Cardiac fibroblast (primary cell): ENCODE measurements around the gene CCDC12.
A peak's percentile ranks its signal among the peaks of the same experiment; 100 is the strongest.

Experiments
- DNase-seq, 2 donors: peaks; one replicate each; pipeline versions ENCODE4 v3.0.0 to v3.0.0-alpha.2; 2010; ENCODE audit warnings: low read depth in 2 of 2
- H3K4me3 ChIP-seq, 2 donors: replicated peaks in 1 of 2; 1 replicate in 1 of 2; 2 replicates in 1 of 2; pipeline ENCODE4 v1.5.1; 2011; ENCODE audit warnings: low read depth in 2 of 2, low read length in 2 of 2, mild to moderate bottlenecking in 2 of 2, moderate library complexity in 1 of 2
- TF ChIP-seq, protein P1 (sequence below): IDR thresholded peaks from one replicate; pipeline ENCODE4 v1.5.1; 2011; ENCODE audit warnings: low read depth, mild to moderate bottlenecking, low read length, inconsistent platforms

Gene CCDC12

DNA sequence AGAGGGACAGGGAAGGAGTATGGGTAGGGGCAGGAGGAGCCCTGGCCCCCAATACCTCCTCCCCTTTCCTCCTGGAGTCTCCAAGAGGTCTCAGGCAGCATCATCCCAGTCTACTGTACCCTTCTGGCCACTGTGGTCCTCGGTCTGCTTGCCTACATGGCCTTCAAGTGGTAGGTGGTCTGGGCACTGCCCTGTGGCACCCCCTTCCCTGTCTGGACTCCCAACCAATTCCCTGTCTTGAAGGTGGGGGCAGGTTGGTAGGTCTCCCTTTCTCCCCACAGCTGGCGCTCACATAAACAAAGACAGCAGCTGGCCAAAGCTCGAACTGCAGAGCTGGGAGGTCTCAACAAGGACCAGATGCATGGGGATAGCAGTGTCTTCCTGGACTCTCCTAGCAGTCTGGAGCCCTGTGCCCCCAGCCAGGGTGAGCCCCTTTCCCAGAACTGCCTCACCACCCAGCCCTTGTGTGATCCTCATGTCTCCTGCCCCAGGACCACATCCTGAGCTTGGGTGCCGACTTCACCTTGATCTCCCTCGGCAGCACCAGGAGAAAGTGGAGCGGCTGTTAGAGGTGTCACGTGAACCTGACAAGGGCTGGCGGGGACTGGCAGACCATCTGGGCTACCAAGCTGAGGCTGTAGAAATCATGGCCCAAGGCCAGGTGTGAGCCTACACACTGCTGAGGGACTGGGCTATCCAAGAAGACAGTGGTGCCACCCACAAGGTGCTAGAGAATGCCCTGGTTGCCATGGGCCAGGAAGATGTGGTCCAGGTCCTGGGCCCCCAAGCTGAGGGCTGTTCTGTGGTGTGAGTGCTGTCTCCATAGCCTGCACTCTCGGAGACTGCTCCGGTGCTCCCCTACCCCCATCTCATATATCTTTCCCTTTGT is 36.0 kb upstream of the CCDC12 start:
- DNase-seq = no peak
- H3K4me3 ChIP-seq = no peak overlapping the region
- TF ChIP-seq, protein P1, sequence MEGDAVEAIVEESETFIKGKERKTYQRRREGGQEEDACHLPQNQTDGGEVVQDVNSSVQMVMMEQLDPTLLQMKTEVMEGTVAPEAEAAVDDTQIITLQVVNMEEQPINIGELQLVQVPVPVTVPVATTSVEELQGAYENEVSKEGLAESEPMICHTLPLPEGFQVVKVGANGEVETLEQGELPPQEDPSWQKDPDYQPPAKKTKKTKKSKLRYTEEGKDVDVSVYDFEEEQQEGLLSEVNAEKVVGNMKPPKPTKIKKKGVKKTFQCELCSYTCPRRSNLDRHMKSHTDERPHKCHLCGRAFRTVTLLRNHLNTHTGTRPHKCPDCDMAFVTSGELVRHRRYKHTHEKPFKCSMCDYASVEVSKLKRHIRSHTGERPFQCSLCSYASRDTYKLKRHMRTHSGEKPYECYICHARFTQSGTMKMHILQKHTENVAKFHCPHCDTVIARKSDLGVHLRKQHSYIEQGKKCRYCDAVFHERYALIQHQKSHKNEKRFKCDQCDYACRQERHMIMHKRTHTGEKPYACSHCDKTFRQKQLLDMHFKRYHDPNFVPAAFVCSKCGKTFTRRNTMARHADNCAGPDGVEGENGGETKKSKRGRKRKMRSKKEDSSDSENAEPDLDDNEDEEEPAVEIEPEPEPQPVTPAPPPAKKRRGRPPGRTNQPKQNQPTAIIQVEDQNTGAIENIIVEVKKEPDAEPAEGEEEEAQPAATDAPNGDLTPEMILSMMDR = no peak

DNA sequence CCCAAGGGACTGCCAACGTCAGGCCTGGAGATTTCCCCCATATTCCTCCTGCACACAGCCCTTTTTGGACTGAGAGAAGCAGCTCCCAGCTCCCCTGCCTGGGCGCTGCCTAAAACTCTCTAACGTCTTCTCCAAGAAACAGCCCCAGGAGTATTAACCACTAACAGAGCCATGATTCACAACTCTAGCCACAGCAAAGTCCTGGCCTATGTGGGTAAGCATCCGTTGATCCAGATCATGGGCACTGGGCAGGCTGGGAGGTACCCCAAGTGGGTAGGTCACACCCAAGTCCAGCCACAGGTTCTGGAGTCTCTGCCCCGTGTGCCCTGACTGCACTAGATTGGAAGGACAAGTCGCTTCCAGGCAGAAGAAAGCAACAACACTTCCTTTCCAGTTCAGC is 34.8 kb upstream of the CCDC12 start:
- TF ChIP-seq, protein P1 = no peak
- DNase-seq = no peak
- H3K4me3 ChIP-seq = no peak overlapping the region

DNA sequence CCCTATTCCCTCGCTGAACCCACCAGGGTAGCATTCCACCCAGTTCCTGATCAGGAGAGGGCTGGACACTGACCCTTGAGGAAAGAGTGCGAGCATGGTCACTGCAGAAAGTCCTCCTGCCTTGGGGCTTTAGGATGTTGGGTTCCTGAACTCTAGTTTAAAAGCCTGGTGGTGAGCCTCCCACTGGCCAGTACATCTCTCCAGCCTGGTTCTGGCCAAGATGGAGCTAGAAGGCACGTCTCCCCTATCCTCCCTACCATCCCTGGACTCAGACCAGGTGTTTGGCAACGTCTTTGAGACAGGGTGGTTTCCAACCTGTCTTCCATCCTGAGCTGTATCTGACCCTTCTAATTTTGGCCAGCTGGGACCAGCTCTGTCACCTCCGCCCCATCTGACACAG is 34.4 kb upstream of the CCDC12 start:
- TF ChIP-seq, protein P1 = no peak
- DNase-seq = no peak
- H3K4me3 ChIP-seq = no peak overlapping the region

DNA sequence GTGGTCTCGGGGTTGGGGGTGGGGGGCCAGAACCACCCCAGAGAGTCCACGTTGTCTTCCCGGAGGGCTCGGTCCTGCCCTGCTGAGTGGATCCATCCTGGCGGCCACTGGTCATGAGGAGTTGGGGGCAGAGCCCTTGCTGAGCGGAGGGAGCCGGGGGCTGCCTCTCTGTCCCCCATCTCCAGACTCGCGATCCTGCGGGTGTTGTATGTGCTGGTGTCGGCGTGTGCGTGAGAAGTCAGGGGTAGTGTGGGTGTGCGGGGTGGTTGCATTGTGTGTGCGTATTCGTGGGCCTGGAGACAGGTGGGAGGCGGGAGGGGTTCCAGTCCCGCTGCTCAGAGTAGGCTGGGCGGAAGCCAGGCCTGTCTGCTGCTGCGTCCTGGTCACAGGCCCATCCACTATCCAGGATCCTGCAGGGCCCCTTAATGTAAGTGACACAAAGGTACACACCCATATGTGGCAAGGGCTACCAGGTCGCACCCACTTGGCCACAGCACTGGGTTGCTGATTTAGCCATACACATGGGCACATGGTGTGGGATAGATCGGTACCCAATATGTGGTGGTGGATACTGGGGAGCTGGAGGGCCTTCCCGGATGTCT is 33.7 kb upstream of the CCDC12 start:
- H3K4me3 ChIP-seq = no peak overlapping the region
- TF ChIP-seq, protein P1 = no peak
- DNase-seq = no peak

DNA sequence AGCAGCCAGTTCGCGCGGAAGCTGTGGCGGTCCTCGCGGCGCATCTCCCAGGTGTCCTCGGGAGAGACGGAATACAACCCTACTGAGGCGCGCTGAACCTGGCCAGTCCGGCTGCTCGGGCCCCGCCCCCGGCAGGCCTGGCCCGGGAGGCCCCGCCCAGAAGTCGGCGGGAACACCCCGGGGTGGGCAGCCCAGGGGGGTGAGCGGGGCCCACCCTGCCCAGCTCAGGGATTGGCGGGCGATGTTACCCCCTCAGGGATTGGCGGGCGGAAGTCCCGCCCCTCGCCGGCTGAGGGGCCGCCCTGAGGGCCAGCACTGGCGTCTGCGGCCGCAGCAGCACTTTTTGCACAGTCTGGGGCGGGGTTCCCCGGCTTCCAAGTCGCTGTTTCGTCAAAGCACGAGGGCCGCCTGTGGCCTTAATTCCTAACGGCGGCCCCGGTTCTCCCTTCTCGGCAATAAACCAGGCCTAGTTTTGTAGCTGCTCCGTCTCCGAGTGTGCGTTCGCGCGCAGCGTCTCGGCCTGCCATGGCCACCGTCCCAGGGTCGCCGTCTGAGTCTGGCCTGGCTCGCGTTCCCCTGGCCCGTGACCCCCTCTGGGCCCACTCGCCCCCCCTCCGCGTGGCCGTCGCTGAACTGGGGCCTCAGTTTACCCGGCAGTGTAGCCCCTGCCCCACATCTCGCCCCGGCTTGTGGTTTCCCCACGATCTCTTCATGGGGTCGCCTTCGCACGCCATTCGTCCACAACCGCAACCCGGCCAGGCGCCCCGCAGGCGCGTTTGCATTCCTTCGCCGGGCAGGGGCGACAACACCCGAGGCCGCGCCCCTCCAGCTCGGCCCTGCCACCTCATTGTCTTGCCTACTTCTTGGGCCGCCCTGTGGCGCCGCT is 32.9 kb upstream of the CCDC12 start:
- TF ChIP-seq, protein P1 = no peak
- H3K4me3 ChIP-seq = peak overlapping the region; percentile 51 to 56

GRCh38 chr3:47008851-47009224 is 32.3 kb upstream of the CCDC12 start:
- TF ChIP-seq, protein P1 = no peak
- H3K4me3 ChIP-seq = peak overlapping the region; percentile 51 to 56

More for the DNA sequence above, 32.9 kb upstream of the CCDC12 start:
- peak; percentile 90 to 97 for DNase-seq

More at GRCh38 chr3:47008851-47009224, 32.3 kb upstream of the CCDC12 start:
- no peak for DNase-seq
